Activated CD4-positive, CD25-positive, alpha-beta regulatory T cell (primary cell): ENCODE results near the gene TMEM163.

Source experiments
- DNase-seq, 4 experiments: peaks; one replicate each; lab custom pipeline; 2025; lab: John Stamatoyannopoulos, UW

The TMEM163 gene

GRCh38 chr2:134722728-134723127 is 3.9 kb upstream of the TMEM163 start:
- no peak for DNase-seq

GRCh38 chr2:134721596-134721995 is 2.8 kb upstream of the TMEM163 start:
- DNase-seq, result no peak

- DNase-seq, result no peak
Observed at GRCh38 chr2:134718023-134718816, 580 bp downstream of the TMEM163 start.

- DNase-seq, result no peak
Observed at GRCh38 chr2:134717286-134718022, 1.3 kb downstream of the TMEM163 start.

- no peak for DNase-seq
Observed at GRCh38 chr2:134716721-134717243, 2.0 kb downstream of the TMEM163 start.

GRCh38 chr2:134715932-134716643 is 2.7 kb downstream of the TMEM163 start:
- no peak for DNase-seq

- no peak for DNase-seq
Observed at GRCh38 chr2:134714228-134714627, 4.6 kb downstream of the TMEM163 start.

GRCh38 chr2:134713606-134714005 is 5.2 kb downstream of the TMEM163 start:
- no peak for DNase-seq

GRCh38 chr2:134713176-134713575 is 5.6 kb downstream of the TMEM163 start:
- DNase-seq, result no peak

- no peak for DNase-seq
Observed at GRCh38 chr2:134712736-134713135, 6.1 kb downstream of the TMEM163 start.

- DNase-seq, result no peak
Observed at GRCh38 chr2:134712299-134712698, 6.5 kb downstream of the TMEM163 start.

GRCh38 chr2:134711692-134712091 is 7.1 kb downstream of the TMEM163 start:
- DNase-seq, result no peak

- DNase-seq, result no peak
Observed at GRCh38 chr2:134707330-134707676, 11.5 kb downstream of the TMEM163 start.

- no peak for DNase-seq
Observed at GRCh38 chr2:134706587-134707329, 12.0 kb downstream of the TMEM163 start.

- no peak for DNase-seq
Observed at GRCh38 chr2:134705861-134706586, 12.8 kb downstream of the TMEM163 start.

GRCh38 chr2:134704173-134704572 is 14.6 kb downstream of the TMEM163 start:
- no peak for DNase-seq

- DNase-seq, result no peak
Observed at GRCh38 chr2:134703426-134703825, 15.4 kb downstream of the TMEM163 start.

GRCh38 chr2:134700730-134701129 is 18.1 kb downstream of the TMEM163 start:
- no peak for DNase-seq

GRCh38 chr2:134694411-134694810 is 24.4 kb downstream of the TMEM163 start:
- DNase-seq, result no peak

GRCh38 chr2:134693359-134694330 is 25.2 kb downstream of the TMEM163 start:
- no peak for DNase-seq
